Thymus (tissue), 14 donors: ENCODE data around the gene RASSF6. TPM values are rescaled to one million over a fixed set of nuclear protein-coding genes. Genes with fewer than 3 reads are reported as not detected.
"Not testable (repeated sequence)": the region's sequence is repeated elsewhere in the genome, so short reads cannot be mapped to it uniquely, and the experiment has no call there.

Experiments used
- DNase-seq, 9 donors: peaks; one replicate each; pipeline ENCODE4 v3.0.0-alpha.2; 2013; ENCODE audit warnings: low spot score in 9 of 9, low read depth in 6 of 9, missing footprints in 1 of 9
- H3K27ac ChIP-seq, 2 donors: one replicate each; pipeline ENCODE4 v1.5.1; 2013; ENCODE audit warnings: control low read depth in 1 of 2, low read depth in 1 of 2, low read length in 1 of 2, mild to moderate bottlenecking in 1 of 2, moderate library complexity in 1 of 2
- H3K27me3 ChIP-seq, 2 donors: one replicate each; pipeline ENCODE4 v1.5.1; 2013; ENCODE audit warnings: low read length in 1 of 2; ENCODE audit not compliant: control insufficient read depth in 2 of 2, insufficient read depth in 1 of 2
- H3K36me3 ChIP-seq, 2 donors: one replicate each; pipeline ENCODE4 v1.5.1; 2013; ENCODE audit warnings: low read length in 1 of 2, mild to moderate bottlenecking in 1 of 2, moderate library complexity in 1 of 2; ENCODE audit not compliant: control insufficient read depth in 2 of 2, insufficient read depth in 2 of 2
- H3K4me1 ChIP-seq, 2 donors: one replicate each; pipeline ENCODE4 v1.5.1; 2013; ENCODE audit warnings: low read length in 2 of 2; ENCODE audit not compliant: control insufficient read depth in 2 of 2, insufficient read depth in 2 of 2
- H3K4me3 ChIP-seq, 2 donors: one replicate each; pipeline ENCODE4 v1.5.1; 2013; ENCODE audit warnings: low read length in 2 of 2, control low read depth in 1 of 2, mild to moderate bottlenecking in 1 of 2
- H3K9me3 ChIP-seq, 2 donors: one replicate each; pipeline ENCODE4 v1.5.1; 2013; ENCODE audit warnings: low read length in 1 of 2, mild to moderate bottlenecking in 1 of 2; ENCODE audit not compliant: control insufficient read depth in 2 of 2, insufficient read depth in 1 of 2
- WGBS: extraction: QIAGEN DNeasy Blood & Tissue Kit; methylation state at CpG from one replicate; pipeline ENCODE4 v1.1.7; 2013; 5-methylcytosine and 5-hydroxymethylcytosine counted together
- long read RNA-seq, 10 donors: transcript quantifications; one replicate each; lab custom pipeline, GENCODE V29; 2026
- polyA plus RNA-seq: library from polyadenylated mRNA; stranded (reverse); fragments of 200-250 nt; gene quantifications from one replicate; pipeline ENCODE4 v1.2.3, GENCODE V29; 2013
- total RNA-seq: library from RNA; stranded (reverse); fragments of 120-200 nt; gene quantifications from one replicate; pipeline ENCODE4 v1.2.4, GENCODE V29; 2013
- donor health status: healthy.

The RASSF6 gene
- total RNA-seq (16.6 TPM), polyA plus RNA-seq (10.2 TPM)
- long read RNA-seq, donor 1, partial matches to known transcripts, result 0 of 2 reads
- long read RNA-seq, donor 1, other reads (novel, unspliced or antisense), result 0 of 2 reads
- long read RNA-seq, donor 2, result 0 reads
- long read RNA-seq, donor 3, full-length matches to known transcripts, result 11 of 29 reads
- long read RNA-seq, donor 3, partial matches to known transcripts, result 18 of 29 reads
- long read RNA-seq, donor 3, other reads (novel, unspliced or antisense), result 0 of 29 reads
- long read RNA-seq, donor 4, partial matches to known transcripts, result 0 of 2 reads
- long read RNA-seq, donor 4, other reads (novel, unspliced or antisense), result 0 of 2 reads
- long read RNA-seq, donor 5, full-length matches to known transcripts, result 13 of 13 reads
- long read RNA-seq, donor 5, partial matches to known transcripts, result 0 of 13 reads
- long read RNA-seq, donor 5, other reads (novel, unspliced or antisense), result 0 of 13 reads
- long read RNA-seq, donor 6, full-length matches to known transcripts, result 4 of 4 reads
- long read RNA-seq, donor 6, partial matches to known transcripts, result 0 of 4 reads
- long read RNA-seq, donor 6, other reads (novel, unspliced or antisense), result 0 of 4 reads
- long read RNA-seq, donor 7, full-length matches to known transcripts, result 8 of 8 reads
- long read RNA-seq, donor 7, partial matches to known transcripts, result 0 of 8 reads
- long read RNA-seq, donor 7, other reads (novel, unspliced or antisense), result 0 of 8 reads
- long read RNA-seq, donor 8, full-length matches to known transcripts, result 4 of 4 reads
- long read RNA-seq, donor 8, partial matches to known transcripts, result 0 of 4 reads
- long read RNA-seq, donor 8, other reads (novel, unspliced or antisense), result 0 of 4 reads
- long read RNA-seq, donor 9, full-length matches to known transcripts, result 7 of 7 reads
- long read RNA-seq, donor 9, partial matches to known transcripts, result 0 of 7 reads
- long read RNA-seq, donor 9, other reads (novel, unspliced or antisense), result 0 of 7 reads
- long read RNA-seq, donor 10, full-length matches to known transcripts, result 6 of 6 reads
- long read RNA-seq, donor 10, partial matches to known transcripts, result 0 of 6 reads
- long read RNA-seq, donor 10, other reads (novel, unspliced or antisense), result 0 of 6 reads

- H3K36me3 ChIP-seq, result peaks cover 2 to 4% of the 10 kb centered on the region in 2 donors
- WGBS, result 4% methylated on average over 24 of the region's 24 CpGs
- peak within 1 kb of the TSS; percentile 71 to 90 for H3K27ac ChIP-seq
- no peaks in the 10 kb centered on the region for H3K9me3 ChIP-seq
- H3K4me3 ChIP-seq, result peak within 1 kb of the TSS; percentile 68 to 76
- no peaks in the 10 kb centered on the region for H3K27me3 ChIP-seq
- DNase-seq, result peak in 6 of 9 donors; percentile 60 to 85 (median 66)
- H3K4me1 ChIP-seq, result peaks cover 15 to 26% of the 10 kb centered on the region in 2 donors
These were observed at the start of gene RASSF6 for GRCh38 chr4:73620115-73620792. RASSF6 (minus strand) TSS chr4:73620436; CDS start chr4:73611795, 8,641 bp downstream.

- H3K27me3 ChIP-seq, result no peaks in the 10 kb centered on the region
- WGBS, result 92% methylated on average over 15 of the region's 15 CpGs
- no peak for DNase-seq
- peaks cover 0 to 6% of the 10 kb centered on the region in 2 donors for H3K9me3 ChIP-seq
- peaks cover 0 to 3% of the 10 kb centered on the region in 2 donors for H3K4me1 ChIP-seq
- no peak overlapping the region for H3K27ac ChIP-seq
- H3K4me3 ChIP-seq, result no peak overlapping the region
- H3K36me3 ChIP-seq, result no peaks in the 10 kb centered on the region
These were observed 49.4 kb upstream of the RASSF6 start for GRCh38 chr4:73669410-73670183.

- peaks cover 0 to 6% of the 10 kb centered on the region in 2 donors for H3K9me3 ChIP-seq
- no peaks in the 10 kb centered on the region for H3K27me3 ChIP-seq
- no peaks in the 10 kb centered on the region for H3K36me3 ChIP-seq
- WGBS, result 95% methylated on average over 8 of the region's 8 CpGs
- peaks cover 0 to 5% of the 10 kb centered on the region in 2 donors for H3K4me1 ChIP-seq
- no peak overlapping the region for H3K27ac ChIP-seq
- no peak for DNase-seq
- H3K4me3 ChIP-seq, result no peak overlapping the region
These were observed 48.6 kb upstream of the RASSF6 start for GRCh38 chr4:73668782-73669201.

GRCh38 chr4:73665924-73666323 is 45.7 kb upstream of the RASSF6 start:
- WGBS, result 93% methylated on average over 7 of the region's 7 CpGs
- H3K27ac ChIP-seq, DNase-seq, H3K36me3 ChIP-seq, H3K9me3 ChIP-seq, H3K4me3 ChIP-seq, H3K27me3 ChIP-seq: not testable (repeated sequence)
- peaks cover 0 to 10% of the 10 kb centered on the region in 2 donors for H3K4me1 ChIP-seq

GRCh38 chr4:73664470-73664869 is 44.2 kb upstream of the RASSF6 start:
- H3K27ac ChIP-seq, result no peak overlapping the region
- no peak overlapping the region for H3K4me3 ChIP-seq
- H3K9me3 ChIP-seq, result peaks cover 0 to 3% of the 10 kb centered on the region in 2 donors
- H3K36me3 ChIP-seq, result no peaks in the 10 kb centered on the region
- peaks cover 0 to 10% of the 10 kb centered on the region in 2 donors for H3K4me1 ChIP-seq
- WGBS, result 100% methylated on average over 1 of the region's 1 CpG
- no peaks in the 10 kb centered on the region for H3K27me3 ChIP-seq
- no peak for DNase-seq

- H3K9me3 ChIP-seq, result peaks cover 0 to 3% of the 10 kb centered on the region in 2 donors
- no peak overlapping the region for H3K27ac ChIP-seq
- peaks cover 0 to 10% of the 10 kb centered on the region in 2 donors for H3K4me1 ChIP-seq
- H3K4me3 ChIP-seq, result no peak overlapping the region
- H3K27me3 ChIP-seq, result no peaks in the 10 kb centered on the region
- peaks cover 0 to 2% of the 10 kb centered on the region in 2 donors for H3K36me3 ChIP-seq
- DNase-seq, result no peak
These were observed 43.3 kb upstream of the RASSF6 start for GRCh38 chr4:73663576-73663975.

- 28% methylated on average over 6 of the region's 6 CpGs for WGBS
- no peak overlapping the region for H3K27ac ChIP-seq
- peaks cover 0 to 3% of the 10 kb centered on the region in 2 donors for H3K36me3 ChIP-seq
- no peak overlapping the region for H3K4me3 ChIP-seq
- H3K27me3 ChIP-seq, result no peaks in the 10 kb centered on the region
- H3K9me3 ChIP-seq, result peaks cover 0 to 3% of the 10 kb centered on the region in 2 donors
- peaks cover 0 to 10% of the 10 kb centered on the region in 2 donors for H3K4me1 ChIP-seq
- peak in 1 of 9 donors; percentile 49 for DNase-seq
These were observed 42.7 kb upstream of the RASSF6 start for GRCh38 chr4:73662709-73663546.
